HG03354 (cell line): ENCODE measurements around the gene RAD50.
"Not testable (repeated sequence)": the region's sequence is repeated elsewhere in the genome, so short reads cannot be mapped to it uniquely, and the experiment has no call there.

Experiments used
- ATAC-seq: cut with Tn5 transposase; IDR thresholded peaks from one replicate; pipeline ENCODE4 v1.9.1; 2021; ENCODE audit warnings: mild to moderate bottlenecking; ENCODE audit not compliant: unreplicated experiment, poor library complexity, severe bottlenecking

The RAD50 gene

DNA sequence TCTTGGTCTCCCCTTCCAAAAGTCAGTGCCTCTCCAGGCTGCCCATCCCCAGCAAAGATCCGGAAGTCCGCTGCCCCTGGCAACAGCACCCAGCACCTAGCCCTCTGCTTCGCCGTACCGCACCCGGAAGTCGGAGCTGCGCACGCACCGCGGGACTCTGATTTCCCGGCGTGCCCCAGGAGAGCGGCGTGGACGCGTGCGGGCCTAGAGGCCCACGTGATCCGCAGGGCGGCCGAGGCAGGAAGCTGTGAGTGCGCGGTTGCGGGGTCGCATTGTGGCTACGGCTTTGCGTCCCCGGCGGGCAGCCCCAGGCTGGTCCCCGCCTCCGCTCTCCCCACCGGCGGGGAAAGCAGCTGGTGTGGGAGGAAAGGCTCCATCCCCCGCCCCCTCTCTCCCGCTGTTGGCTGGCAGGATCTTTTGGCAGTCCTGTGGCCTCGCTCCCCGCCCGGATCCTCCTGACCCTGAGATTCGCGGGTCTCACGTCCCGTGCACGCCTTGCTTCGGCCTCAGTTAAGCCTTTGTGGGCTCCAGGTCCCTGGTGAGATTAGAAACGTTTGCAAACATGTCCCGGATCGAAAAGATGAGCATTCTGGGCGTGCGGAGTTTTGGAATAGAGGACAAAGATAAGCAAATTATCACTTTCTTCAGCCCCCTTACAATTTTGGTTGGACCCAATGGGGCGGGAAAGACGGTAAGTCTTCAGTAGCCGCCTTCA, at the start of gene RAD50:
RAD50 (plus strand) TSS at position 215 of the 715 bp plus-strand sequence; CDS start at position 563, 348 bp downstream.
- ATAC-seq: peak; percentile 99

DNA sequence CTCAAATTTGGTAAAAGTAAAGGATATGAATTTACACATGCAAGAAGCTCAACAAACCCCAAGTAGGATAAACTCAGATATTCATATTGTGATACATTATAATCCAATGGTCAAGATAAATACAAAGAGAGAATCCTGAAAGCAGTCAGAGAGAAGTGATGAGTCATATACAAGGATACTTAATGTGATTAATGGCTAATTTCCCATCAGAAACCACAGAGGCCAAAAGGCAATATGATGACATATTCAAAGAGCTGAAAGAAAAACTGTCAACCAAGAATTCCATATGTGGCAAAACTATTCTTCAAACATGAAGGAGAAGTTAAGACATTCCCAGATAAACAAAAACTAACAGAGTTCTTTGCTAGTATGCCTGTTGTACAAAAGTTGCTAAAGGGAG, 46.7 kb upstream of the RAD50 start:
- no peak for ATAC-seq

GRCh38 chr5:132513618-132514336, 43.0 kb upstream of the RAD50 start:
- ATAC-seq: not testable (repeated sequence)

DNA sequence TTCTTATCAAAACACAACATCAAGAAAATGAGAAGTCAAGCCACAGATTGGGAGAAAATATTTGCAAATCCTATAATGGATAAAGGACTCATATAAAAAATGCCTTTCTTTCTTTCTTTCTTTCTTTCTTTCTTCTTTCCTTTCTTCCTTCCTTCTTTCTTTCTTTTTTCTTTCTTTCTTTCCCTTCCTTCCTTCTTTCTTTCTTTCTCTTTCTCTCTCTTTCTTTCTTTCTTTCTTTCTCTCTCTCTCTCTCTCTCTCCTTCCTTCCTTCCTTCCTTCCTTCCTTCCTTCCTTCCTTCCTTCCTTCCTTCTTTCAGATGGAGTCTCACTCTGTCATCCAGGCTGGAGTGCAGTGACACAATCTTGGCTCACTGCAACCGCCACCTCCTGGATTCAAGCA, 34.7 kb upstream of the RAD50 start:
- ATAC-seq: not testable (repeated sequence)

DNA sequence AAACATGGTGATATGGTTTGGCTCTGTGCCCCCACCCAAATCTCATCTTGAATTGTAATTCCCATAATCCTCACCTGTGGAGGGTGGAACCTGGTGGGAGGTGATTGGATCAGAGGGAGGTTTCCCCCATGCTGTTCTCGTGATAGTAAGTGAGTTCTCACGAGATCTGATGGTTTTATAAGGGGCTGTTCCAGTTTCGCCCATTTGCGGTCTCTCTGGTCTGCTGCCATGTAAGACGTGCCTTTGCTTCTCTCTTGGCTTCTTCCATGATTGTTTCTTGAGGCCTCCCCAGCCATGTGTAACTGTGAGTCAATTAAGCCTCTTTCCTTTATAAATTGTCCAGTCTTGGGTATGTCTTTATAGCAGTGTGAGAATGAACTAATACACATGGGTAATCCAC, 31.9 kb upstream of the RAD50 start:
- ATAC-seq: not testable (repeated sequence)

GRCh38 chr5:132525299-132525724, 31.5 kb upstream of the RAD50 start:
- ATAC-seq: peak; percentile 83

GRCh38 chr5:132526290-132526973, 30.3 kb upstream of the RAD50 start:
- ATAC-seq: peak; percentile 41

GRCh38 chr5:132526974-132527564, 29.7 kb upstream of the RAD50 start:
- ATAC-seq: no peak

- no peak for ATAC-seq
These were observed 28.8 kb upstream of the RAD50 start for GRCh38 chr5:132528021-132528420.

DNA sequence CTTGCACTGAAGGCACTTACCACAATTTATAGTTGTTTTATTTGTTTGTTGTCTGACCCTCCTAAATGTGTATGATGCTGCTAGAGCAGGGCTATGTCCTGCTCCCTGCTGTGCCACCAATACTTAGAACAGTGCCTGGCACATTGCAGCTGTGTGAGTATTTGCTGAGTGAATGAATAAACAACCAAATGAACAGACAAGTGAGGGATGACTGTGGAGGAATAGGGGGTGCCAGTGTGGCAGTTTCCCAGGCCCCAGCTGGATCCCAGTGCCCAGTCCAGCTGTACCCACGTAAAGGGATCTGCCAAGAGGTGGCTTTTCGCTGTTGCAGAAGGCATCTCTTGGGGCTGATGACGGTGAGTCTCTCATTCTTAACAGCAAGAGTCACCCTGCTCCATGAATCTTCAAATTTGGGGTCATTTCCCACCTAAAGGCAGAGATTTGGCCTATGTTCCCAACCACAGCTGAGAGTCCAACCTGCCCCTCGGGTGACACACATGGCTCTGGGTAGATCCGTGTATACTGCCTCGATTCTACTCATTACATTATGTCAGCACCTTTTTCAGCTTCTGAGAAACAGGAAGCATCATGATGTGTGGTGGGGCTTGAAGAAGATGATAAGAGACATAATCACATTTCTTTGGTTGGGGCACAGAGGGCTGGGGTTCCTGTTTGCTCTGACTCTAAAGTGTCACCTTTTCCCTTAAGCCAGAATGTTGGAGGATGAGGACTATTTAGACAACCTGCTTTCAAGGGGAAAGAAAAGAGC, 27.7 kb upstream of the RAD50 start:
- no peak for ATAC-seq

- no peak for ATAC-seq
These were observed 25.8 kb upstream of the RAD50 start for GRCh38 chr5:132530946-132531345.

- ATAC-seq: no peak
These were observed 17.1 kb upstream of the RAD50 start for GRCh38 chr5:132539716-132540115.

DNA sequence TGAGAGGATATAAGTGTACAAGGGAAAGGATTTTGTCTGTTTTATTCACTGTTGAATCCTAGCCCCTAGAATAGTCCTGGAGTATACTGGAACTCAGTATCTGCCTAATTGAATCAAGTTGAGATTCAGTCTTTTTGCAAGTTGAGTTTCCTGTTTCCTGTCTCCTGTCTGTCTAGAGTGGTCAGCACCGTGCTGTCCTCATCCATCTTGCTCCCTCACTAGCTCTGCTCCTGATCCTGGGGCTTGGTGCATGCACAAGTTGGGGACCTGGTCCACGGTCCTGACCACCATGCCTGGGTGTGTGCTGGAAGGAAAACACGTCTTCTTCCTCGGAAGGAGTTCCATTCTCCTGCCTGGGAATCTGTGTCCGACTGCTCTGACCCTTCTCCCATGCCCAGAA, 16.6 kb upstream of the RAD50 start:
- ATAC-seq: no peak

GRCh38 chr5:132540764-132541163, 16.0 kb upstream of the RAD50 start:
- ATAC-seq: no peak

DNA sequence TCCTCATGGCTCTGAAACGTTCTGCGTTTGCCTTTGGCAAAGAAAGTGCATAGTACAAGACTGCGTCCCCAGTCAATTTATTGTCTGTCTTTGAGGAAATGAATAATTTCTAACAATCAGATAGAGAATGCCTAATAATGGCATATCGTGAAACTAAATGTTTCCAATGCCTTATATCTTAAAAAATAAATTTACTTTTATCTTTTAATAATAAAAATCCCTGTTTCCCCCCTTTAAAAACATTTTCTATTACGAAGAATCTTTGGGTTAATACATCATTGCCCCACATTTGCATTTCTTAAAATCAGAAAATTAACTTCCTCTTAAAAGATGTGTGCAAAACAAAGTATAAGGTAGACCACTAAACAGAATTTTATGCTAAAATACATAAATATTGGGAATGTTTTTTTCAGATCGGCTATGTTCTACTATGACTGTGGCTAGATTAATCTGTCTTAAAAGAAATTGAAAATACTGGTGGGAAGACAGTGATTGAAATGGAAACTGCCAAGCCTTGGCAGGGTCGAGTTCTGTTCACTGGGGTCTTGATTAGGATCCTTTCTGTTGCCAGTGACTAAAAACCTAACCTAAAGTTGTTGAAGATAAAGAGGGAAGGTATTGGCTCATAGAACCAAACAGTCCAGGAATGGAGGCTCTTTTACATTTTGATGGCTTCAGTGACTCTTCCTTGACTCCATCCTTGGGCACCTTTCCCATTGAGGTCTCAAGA, 13.1 kb upstream of the RAD50 start, which contains the start of gene IL5:
IL5 (minus strand) TSS at position 51 of the 730 bp plus-strand sequence; CDS start at position 7, 44 bp downstream.
- ATAC-seq: no peak

DNA sequence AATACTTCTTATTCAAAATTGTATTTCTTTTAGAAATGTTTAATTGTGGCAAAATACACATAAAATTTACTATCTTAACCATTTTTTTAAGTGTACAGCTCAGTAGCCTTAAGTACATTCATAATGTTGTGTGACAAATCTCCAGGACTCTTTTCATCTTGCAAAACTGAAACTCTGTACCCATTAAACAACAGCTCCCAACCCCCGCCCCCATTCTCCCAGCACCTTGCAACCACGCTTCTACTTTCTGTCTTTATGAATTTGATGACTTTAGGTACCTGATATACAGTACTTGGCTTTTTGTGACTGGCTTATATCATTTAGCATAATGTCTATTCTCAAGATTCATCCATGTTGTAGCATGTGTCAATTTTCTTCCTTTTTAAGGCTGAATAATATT, 10.7 kb upstream of the RAD50 start:
- no peak for ATAC-seq

GRCh38 chr5:132547269-132547668, 9.5 kb upstream of the RAD50 start:
- ATAC-seq: no peak

DNA sequence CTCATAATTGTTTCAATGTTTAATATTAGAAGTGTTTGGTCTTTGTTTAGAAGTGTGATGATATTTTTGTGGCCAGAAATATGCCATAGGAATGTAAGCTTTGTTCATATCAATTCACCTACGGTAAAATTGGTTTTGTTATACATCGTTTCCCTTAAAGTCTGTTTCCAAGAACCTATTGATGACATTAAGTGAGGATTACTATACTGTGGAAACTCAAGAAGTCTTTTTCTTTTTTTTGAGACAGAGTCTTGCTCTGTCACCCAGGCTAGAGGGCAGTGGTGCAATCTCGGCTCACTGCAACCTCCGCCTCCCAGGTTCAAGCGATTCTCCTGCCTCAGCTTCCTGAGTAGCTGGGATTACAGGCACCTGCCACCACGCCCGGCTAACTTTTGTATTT, 7.9 kb upstream of the RAD50 start:
- ATAC-seq: not testable (repeated sequence)

DNA sequence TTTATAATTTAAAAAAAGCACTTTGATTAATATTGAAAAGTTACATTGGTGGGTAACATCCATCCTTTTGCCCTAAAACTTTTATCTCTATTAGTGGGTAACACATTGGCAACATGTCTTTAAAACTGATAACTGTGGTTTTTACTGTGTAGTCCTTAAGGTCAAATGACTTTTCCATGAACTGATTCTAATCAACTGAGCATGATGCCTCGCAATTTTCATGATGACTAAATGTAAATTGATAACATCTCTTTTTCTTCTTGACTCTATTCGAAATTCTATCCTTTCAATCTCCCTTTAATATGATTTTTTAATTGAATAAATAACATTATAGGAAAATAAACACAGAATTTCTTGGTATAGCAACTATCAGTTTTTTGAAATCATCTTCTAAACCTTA, 7.2 kb upstream of the RAD50 start:
- no peak for ATAC-seq
